Testis (tissue), 3 donors: Measurements from ENCODE around the gene GJB5. TPM values are rescaled to one million over a fixed set of nuclear protein-coding genes. Genes with fewer than 3 reads are reported as not detected.

ENCODE experiments used
- DNase-seq: peaks from one replicate; pipeline ENCODE4 v3.0.0-alpha.2; 2019
- H3K27ac ChIP-seq, 2 donors: fragments of 200-600 bp; sonication (generic); one replicate each; pipeline ENCODE4 v1.5.1; 2019
- H3K27me3 ChIP-seq: fragments of 200-600 bp; sonication (generic); one replicate; pipeline ENCODE4 v1.5.1; 2019
- H3K36me3 ChIP-seq: fragments of 200-600 bp; sonication (generic); one replicate; pipeline ENCODE4 v1.5.1; 2017; ENCODE audit warnings: low read depth; ENCODE audit errors: missing control alignments
- H3K4me1 ChIP-seq: fragments of 200-600 bp; sonication (generic); one replicate; pipeline ENCODE4 v1.5.1; 2019
- H3K4me3 ChIP-seq, 2 donors: fragments of 200-600 bp; sonication (generic); one replicate each; pipeline ENCODE4 v1.5.1; 2017 to 2019
- H3K9me3 ChIP-seq: fragments of 200-600 bp; sonication (generic); one replicate; pipeline ENCODE4 v1.5.1; 2017
- CTCF ChIP-seq, 3 experiments: fragments of 450-650 bp in 2 of 3; fragments of 200-600 bp in 1 of 3; sonication (generic) in 1 of 3; IDR thresholded peaks; one replicate each; pipeline ENCODE4 v1.5.1; 2016 to 2019; ENCODE audit warnings: antibody characterized with exemption in 3 of 3, mild to moderate bottlenecking in 2 of 3, moderate library complexity in 1 of 3
- POLR2A ChIP-seq: fragments of 450-650 bp; IDR thresholded peaks from one replicate; pipeline ENCODE4 v1.6.1; 2017; ENCODE audit warnings: antibody characterized with exemption, mild to moderate bottlenecking, moderate library complexity
- WGBS, 2 donors: methylation state at CpG; one replicate each; pipeline ENCODE4 v1.1.5; 2018; 5-methylcytosine and 5-hydroxymethylcytosine counted together
- intact Hi-C: fragments of 100-400 bp; cut with DNase I; formaldehyde crosslinking; loops from one replicate; pipeline ENCODE4 v1.15.1; 2023; ENCODE audit warnings: low total_unique reads
- polyA plus RNA-seq: library from polyadenylated mRNA; stranded (reverse); fragments of 350-450 nt; fragmentation: Illumina TruSeq; extraction: RNeasy Lipid Tissue Mini Kit (QIAGEN cat#74804); gene quantifications from one replicate; pipeline ENCODE4 v1.2.3, GENCODE V29; 2014; ENCODE audit warnings: low read depth, low replicate concordance; ENCODE audit not compliant: insufficient read depth
- total RNA-seq, 2 donors: library from RNA; depleted of rRNA; stranded (reverse); fragments of >200 nt; gene quantifications; one replicate each; pipeline ENCODE4 v1.2.3, GENCODE V29; 2016

The GJB5 gene
- total and polyA plus RNA-seq, 3 donors from 2014 or later: not detected

- WGBS, 2 donors: 68 to 69% methylated on average over 2 of the region's 2 CpGs
- no peak overlapping the region for H3K4me3 ChIP-seq
- no peaks in the 10 kb centered on the region for H3K9me3 ChIP-seq
These were observed 25.7 kb downstream of the GJB5 start for GRCh38 chr1:34780528-34780927.

GRCh38 chr1:34781071-34781843 lies 26.4 kb downstream of the GJB5 start, which contains the start of gene GJB3:
TSS of gene GJB3 (plus strand) at chr1:34781214. CDS start at chr1:34784763, 3,549 bp downstream.
- H3K4me1 ChIP-seq: peaks cover 13% of the 10 kb centered on the region
- WGBS, 2 donors: 3 to 11% methylated on average over 7 to 48 of the region's 62 CpGs
- TF ChIP-seq POLR2A (no peak), CTCF (IDR thresholded peaks at IDR 0.05) (no peak)

More at GRCh38 chr1:34780528-34780927, 25.7 kb downstream of the GJB5 start:
- H3K36me3 ChIP-seq: no peaks in the 10 kb centered on the region
- no peak for DNase-seq
- H3K27me3 ChIP-seq: peaks cover 5% of the 10 kb centered on the region
- no peak overlapping the region for H3K27ac ChIP-seq
- intact Hi-C loops: no loop called here
- peaks cover 13% of the 10 kb centered on the region for H3K4me1 ChIP-seq
- TF ChIP-seq CTCF (IDR thresholded peaks at IDR 0.05) (no peak), POLR2A (no peak)

GRCh38 chr1:34781844-34782391 lies 27.1 kb downstream of the GJB5 start:
- Histone ChIP-seq H3K9me3 (no peaks in the 10 kb centered on the region), H3K4me1 (peaks cover 17% of the 10 kb centered on the region), H3K27ac (no peak overlapping the region), H3K4me3 (peak overlapping the region; percentile 29 to 46), H3K27me3 (peaks cover 5% of the 10 kb centered on the region), H3K36me3 (no peaks in the 10 kb centered on the region)
- TF ChIP-seq CTCF (IDR thresholded peaks at IDR 0.05) (no peak), POLR2A (no peak)
- intact Hi-C loops: no loop called here
- WGBS, 2 donors: 7 to 10% methylated on average over 9 to 18 of the region's 18 CpGs
- no peak for DNase-seq

More at GRCh38 chr1:34781071-34781843, 26.4 kb downstream of the GJB5 start, which contains the start of gene GJB3:
- Histone ChIP-seq H3K36me3 (no peaks in the 10 kb centered on the region), H3K9me3 (no peaks in the 10 kb centered on the region), H3K4me3 (peak within 1 kb of the TSS; percentile 29 to 46), H3K27ac (no peak within 1 kb of the TSS), H3K27me3 (peaks cover 5% of the 10 kb centered on the region)
- DNase-seq: no peak
- intact Hi-C loops: no loop called here

GRCh38 chr1:34784751-34785221 lies 29.9 kb downstream of the GJB5 start:
- Histone ChIP-seq H3K36me3 (no peaks in the 10 kb centered on the region), H3K4me1 (peaks cover 17% of the 10 kb centered on the region), H3K27me3 (peaks cover 5% of the 10 kb centered on the region), H3K27ac (no peak overlapping the region), H3K9me3 (no peaks in the 10 kb centered on the region), H3K4me3 (no peak overlapping the region)
- WGBS, 2 donors: 88 to 92% methylated on average over 27 to 28 of the region's 28 CpGs
- TF ChIP-seq POLR2A: no peak
- TF ChIP-seq CTCF (IDR thresholded peaks at IDR 0.05): no peak
- intact Hi-C loops: no loop called here
- DNase-seq: no peak
